ENCODE results near the gene POLR2E. TPM values are rescaled to one million over a fixed set of nuclear protein-coding genes. Genes with fewer than 3 reads are reported as not detected.

Gene POLR2E
- total RNA-seq, 1 donor from 2014 or later: 168 TPM

GRCh38 chr19:1098177-1099051 lies 3.2 kb upstream of the POLR2E start:
- peak; percentile 50 for DNase-seq (ENCODE audit: low read depth)

GRCh38 chr19:1097810-1098176 lies 2.6 kb upstream of the POLR2E start:
- DNase-seq (ENCODE audit: low read depth): peak; percentile 60

GRCh38 chr19:1094655-1094977 lies 559 bp downstream of the POLR2E start:
- DNase-seq (ENCODE audit: low read depth): no peak

GRCh38 chr19:1093811-1094553 lies 1.2 kb downstream of the POLR2E start:
- DNase-seq (ENCODE audit: low read depth): no peak

- DNase-seq (ENCODE audit: low read depth): no peak
Observed at GRCh38 chr19:1093330-1093729, 1.8 kb downstream of the POLR2E start.

- DNase-seq (ENCODE audit: low read depth): no peak
Observed at GRCh38 chr19:1091544-1092175, 3.5 kb downstream of the POLR2E start.

GRCh38 chr19:1090731-1091543 lies 4.2 kb downstream of the POLR2E start:
- DNase-seq (ENCODE audit: low read depth): no peak

GRCh38 chr19:1089891-1090290 lies 5.3 kb downstream of the POLR2E start:
- DNase-seq (ENCODE audit: low read depth): no peak

- DNase-seq (ENCODE audit: low read depth): no peak
Observed at GRCh38 chr19:1089126-1089771, 5.9 kb downstream of the POLR2E start.

- DNase-seq (ENCODE audit: low read depth): no peak
Observed at GRCh38 chr19:1088416-1089010, 6.7 kb downstream of the POLR2E start.

- DNase-seq (ENCODE audit: low read depth): no peak
Observed at GRCh38 chr19:1087813-1088415, 7.3 kb downstream of the POLR2E start.

GRCh38 chr19:1086613-1087012 lies 8.6 kb downstream of the POLR2E start:
- DNase-seq (ENCODE audit: low read depth): no peak

- DNase-seq (ENCODE audit: low read depth): no peak
Observed at GRCh38 chr19:1085676-1086442, 9.3 kb downstream of the POLR2E start.

GRCh38 chr19:1085053-1085658 lies 10.0 kb downstream of the POLR2E start:
- DNase-seq (ENCODE audit: low read depth): no peak

GRCh38 chr19:1084024-1084868 lies 10.9 kb downstream of the POLR2E start:
- DNase-seq (ENCODE audit: low read depth): peak; percentile 65

- no peak for DNase-seq (ENCODE audit: low read depth)
Observed at GRCh38 chr19:1082928-1083816, 12.0 kb downstream of the POLR2E start.

- DNase-seq (ENCODE audit: low read depth): peak; percentile 57
Observed at GRCh38 chr19:1082165-1082927, 12.8 kb downstream of the POLR2E start.

Measured in renal cortical epithelial cell (primary cell).